Esophagus mucosa (tissue), 1 donor: ENCODE measurements around the gene STX4. TPM values are rescaled to one million over a fixed set of nuclear protein-coding genes. Genes with fewer than 3 reads are reported as not detected.

Source experiments
- ATAC-seq: fragments of 200-7000 bp; cut with Tn5 transposase; one replicate; pipeline ENCODE4 v1.9.1; 2020
- total RNA-seq: library from RNA; stranded (reverse); gene quantifications from one replicate; pipeline ENCODE4 v1.2.4, GENCODE V29; 2023
- donor health status: DM: yes; HTN: yes; CAD: no.

The STX4 gene
- total RNA-seq, 1 donor from 2014 or later: 42.8 TPM

DNA sequence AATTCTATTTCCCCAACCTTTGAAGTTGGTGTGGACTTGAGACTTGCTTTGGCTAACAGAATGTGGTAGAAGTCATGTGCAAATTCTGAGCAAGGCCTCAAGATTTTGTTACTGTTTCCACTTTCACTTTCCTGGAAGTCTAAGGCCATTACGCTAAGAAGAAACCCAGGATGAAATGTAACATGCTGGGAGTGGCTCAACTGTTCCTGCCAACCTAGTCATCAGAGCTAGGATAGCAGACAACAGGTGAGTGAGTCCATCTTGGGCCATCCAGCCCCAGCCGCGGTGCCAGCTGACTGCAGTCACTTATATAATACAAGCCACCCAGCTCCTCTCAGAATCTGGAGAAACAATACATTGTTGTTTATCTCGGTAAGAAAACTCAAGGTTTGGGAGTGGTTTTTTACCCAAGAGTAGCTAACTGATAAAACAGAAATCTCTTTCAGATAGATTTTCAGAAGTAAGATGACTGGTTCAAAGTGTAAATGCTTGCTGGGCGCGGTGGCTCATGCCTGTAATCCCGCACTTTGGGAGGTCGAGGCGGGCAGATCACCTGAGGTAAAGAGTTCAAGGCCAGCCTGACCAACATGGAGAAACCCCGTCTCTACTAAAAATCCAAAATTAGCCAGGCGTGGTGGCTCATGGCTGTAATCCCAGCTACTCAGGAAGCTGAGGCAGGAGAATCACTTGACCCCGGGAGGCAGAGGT, 10.7 kb upstream of the STX4 start:
- no peak for ATAC-seq

DNA sequence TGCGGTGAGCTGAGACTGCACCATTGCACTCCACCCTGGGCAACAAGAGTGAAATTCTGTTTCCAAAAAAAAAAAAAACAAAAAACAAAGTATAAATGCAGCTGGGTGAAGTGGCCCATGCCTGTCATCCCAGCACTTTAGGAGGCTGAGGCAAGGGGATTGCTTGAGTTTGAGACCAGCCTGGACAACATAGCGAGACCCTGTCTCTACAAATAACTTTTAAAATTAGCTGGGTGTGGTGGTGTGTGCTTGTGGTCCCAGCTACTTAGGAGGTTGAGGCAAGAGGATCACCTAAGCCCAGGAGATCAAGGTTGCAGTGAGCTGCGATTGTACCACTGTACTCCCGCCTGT, 10.1 kb upstream of the STX4 start:
- ATAC-seq: no peak

DNA sequence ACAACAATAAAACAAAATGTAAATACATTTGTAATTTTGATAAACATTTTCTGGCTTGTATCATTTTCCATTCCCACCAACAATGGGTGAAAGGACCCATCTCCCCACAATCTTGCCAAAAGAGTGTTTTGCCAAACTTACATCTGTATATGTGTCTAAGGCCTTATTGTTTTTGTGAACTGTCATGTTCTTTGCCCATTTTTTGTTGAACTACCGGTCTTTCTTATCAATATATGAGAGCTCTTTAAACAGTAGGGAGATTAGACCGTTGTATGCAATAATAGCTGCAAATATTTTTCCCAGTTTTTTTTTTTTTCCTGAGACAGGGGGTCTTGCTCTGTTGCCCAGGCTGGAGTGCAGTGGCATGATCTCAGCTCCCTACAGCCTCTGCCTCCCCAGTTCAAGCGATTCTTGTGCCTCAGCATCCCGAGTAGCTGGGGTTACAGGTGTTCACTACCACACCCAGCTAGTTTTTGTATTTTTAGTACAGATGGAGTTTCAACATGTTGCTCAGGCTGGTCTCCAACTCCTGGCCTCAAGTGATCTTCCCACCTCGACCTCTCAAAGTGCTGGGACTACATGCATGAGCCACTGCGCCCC, 9.6 kb upstream of the STX4 start:
- no peak for ATAC-seq

DNA sequence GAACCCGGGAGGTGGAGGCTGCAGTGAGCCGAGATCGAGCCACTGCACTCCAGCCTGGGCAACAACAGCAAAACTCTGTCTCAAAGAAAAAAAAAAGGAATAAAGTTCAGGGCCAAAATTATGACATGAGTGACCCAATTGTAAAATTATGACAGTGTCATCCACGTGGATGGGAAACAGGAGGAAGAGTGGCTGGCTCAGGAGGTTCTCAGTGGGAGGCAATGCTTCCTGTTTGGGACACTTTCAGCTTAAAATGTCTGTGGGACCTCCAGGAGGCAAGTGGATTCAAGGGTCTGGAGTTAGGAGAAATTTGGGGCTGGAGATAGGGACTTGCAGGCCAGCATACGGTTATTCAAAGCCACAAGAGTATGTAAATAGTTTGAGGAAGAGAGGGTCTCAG, 8.0 kb upstream of the STX4 start:
- no peak for ATAC-seq

DNA sequence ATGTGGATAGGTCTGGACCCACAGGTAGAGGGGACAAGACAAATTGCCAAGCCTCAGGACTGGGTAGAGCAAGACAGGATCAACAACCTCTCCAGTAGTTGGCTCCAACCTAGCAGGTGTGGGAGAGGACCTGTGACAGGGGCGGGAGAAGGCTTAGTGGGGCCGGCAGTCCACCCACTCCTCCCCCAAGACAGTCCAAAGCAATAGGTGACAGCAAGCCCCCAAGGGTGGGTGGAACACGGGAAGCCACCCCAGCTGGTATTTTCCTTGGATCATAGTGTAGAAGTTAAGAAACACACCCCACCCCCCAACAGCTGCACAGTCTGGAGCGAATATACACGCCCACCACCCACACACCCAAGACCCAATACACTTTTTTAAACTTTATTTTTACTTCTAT, 4.1 kb upstream of the STX4 start:
- ATAC-seq: no peak

DNA sequence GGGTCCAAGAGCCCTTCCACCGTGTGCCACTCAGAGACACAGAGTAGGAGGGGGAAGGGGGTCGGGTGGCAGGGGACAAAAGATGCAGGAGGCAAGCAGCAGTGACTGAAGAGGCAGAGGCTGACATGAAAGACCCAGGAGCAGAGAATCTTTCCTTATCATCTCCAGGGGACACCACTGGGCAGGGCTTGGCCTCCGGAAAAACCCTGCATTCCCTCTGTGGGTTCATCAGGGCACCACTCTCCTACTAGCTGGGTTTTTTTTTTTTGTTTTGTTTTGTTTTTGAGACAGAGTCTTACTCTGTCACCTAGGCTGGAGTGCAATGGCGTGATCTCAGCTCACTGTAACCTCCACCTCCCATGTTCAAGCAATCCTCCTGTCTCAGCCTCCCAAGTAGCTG, 2.1 kb upstream of the STX4 start:
- ATAC-seq: no peak

DNA sequence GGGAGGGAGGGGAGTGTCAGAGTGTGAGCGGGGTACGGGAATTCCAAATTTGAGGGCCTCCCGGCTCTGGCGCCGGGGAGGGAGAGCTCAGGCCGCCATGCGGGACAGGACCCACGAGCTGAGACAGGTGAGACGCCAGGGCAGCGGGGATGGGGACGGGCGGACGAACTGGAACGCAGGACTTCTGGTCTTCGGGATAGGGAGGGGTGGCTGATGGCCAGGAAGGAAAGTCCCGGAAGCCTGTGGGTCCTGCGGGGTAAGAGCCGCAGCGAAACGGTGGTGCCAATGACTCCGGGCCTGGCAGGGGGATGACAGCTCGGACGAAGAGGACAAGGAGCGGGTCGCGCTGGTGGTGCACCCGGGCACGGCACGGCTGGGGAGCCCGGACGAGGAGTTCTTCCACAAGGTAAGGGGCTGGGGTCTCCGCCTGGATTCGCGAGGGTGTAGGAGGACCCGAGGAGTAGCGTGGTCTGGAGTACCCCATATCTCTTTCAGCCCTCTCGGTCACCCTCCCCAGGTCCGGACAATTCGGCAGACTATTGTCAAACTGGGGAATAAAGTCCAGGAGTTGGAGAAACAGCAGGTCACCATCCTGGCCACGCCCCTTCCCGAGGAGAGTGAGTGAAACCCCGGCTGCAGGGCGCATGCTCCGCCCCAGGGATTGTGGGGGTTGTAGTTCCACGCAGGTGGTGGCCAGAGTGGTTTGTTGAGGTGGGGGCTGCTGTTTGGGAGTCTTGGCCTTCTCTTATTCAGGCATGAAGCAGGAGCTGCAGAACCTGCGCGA, 543 bp downstream of the STX4 start:
- ATAC-seq: peak; percentile 74

DNA sequence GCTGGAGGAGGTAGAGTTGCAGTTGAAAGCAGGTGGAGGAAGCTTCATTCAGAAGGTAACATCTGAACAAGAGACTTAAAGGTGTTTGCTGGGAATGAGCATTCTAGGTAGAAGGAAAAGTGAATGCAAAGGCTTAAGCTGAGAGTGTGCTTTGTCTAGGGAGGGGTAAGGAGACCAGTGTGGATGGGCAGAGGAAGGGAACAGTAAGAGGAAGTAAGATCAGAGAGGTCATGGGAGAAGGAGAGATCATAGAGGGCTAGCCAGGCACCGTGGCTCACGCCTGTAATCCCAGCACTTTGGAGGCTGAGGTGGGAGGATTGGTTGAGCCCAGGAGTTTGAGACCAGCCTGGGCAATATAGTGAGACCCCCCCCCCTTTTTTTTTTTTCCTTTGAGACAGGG, 3.3 kb downstream of the STX4 start:
- ATAC-seq: no peak

DNA sequence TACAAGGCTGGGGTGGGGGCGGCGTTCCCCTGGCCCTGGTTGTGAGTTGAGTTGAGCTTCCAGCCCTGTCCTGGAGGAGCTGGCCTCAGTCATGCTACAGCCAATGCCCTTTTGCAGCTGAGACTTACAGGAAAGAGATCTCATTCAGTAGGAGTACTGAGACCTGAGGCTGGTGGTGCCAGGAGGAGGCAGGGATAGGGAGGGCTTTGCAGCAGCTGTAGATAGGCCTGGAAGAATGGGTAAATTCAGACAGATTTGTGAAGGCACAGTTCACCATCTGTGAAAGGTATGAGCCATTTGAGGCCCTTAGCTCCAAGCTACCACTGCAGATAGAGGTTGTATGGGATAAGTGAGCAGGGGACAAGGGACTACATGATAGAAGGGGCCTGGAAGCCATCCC, 5.6 kb downstream of the STX4 start:
- ATAC-seq: no peak

DNA sequence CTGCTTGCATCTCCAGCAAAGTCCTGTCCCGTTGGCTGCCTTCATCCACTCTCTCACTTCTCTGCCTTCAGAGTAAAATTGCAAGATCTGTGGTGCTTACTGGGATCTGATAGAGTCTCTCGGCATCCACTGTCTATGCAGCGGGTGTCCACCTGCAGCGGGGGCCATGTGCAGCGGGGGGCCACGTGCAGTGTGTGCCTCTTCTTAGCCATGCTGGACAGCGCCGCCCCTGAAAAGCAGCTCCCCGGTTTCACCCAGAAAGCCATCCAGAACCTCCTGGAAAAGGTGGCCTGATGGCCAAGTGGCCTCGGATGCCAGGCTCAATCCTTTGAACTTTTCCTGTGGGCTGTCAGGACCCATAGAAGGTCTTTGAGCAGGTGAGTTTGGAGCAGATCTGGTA, 9.5 kb downstream of the STX4 start:
- ATAC-seq: no peak

DNA sequence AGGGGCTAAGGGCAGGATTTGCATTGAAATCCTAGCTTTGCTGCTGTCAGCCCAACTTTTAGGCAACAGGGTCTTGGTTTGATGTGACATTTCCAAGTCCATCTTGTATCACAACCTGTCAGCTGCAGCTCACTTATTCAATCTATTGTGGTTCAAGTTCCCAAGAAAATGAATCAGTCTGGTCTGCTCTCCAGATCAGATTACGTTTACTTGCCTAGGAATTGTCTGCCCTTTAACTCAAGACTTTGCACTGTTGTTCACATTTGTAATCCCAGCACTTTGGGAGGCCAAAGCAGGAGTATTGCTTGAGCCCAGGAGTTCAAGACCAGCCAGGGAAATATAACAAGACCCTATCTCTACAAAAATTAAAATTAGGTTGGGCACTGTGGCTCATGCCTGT, 10.0 kb downstream of the STX4 start:
- no peak for ATAC-seq

DNA sequence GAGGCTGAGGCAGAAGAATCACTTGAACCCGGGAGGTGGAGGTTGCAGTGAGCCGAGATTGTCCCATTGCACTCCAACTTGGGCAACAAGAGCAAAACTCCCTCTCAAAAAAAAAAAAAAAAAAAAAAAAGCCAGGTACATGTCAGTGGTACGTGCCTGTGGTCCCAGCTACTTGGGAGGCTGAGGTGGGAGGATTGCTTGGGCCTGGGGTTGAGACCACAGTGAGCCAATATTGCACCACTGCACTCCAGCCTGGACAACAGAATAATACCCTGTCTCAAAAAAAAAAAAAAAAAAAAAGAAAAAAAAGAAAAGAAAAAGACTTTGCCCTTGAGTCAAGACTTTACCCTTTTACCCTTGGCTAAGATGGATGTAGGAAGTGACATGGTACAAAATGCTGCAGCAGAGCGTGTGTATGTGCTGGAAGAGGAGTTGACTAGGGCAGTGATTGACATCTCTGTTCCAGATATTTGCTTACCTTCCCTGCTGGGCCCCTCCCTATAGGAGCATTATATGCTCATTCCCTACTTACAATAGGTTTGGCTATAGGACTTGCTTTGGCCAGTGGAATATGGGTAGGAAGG, 10.6 kb downstream of the STX4 start:
- no peak for ATAC-seq

DNA sequence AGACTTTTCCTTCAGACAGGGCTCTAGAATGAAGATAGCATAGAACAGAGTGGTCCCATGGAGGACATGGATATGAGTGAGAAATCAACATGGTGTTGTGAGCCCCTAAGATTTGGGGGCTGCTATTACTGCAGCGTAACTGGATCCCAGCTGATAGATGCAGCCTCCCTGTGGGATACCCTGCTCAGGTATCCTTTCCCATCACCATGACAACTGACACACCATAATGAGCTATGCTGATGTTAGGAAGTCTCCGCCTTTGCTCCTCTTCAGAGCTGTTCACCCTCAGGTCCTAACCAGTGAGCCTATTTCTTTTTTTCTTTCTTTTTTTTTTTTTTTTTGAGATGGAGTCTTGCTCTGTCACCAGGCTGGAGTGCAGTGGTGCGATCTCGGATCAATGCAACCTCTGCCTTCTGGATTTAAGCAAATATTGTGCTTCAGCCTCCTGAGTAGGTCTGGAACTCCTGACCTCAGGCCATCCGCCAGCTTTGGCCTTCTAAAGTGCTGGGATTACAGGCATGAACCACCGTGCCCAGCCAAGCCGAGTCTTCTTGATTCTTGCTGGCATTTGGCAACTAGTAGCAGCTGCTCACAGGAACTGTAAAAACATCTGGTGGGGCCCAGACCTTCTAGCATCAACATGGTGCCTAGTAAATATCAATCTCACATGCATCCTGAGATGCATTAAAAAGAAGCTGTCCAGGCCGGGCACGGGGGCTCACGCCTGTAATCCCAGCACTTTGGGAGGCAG, 17.1 kb downstream of the STX4 start:
- ATAC-seq: no peak

DNA sequence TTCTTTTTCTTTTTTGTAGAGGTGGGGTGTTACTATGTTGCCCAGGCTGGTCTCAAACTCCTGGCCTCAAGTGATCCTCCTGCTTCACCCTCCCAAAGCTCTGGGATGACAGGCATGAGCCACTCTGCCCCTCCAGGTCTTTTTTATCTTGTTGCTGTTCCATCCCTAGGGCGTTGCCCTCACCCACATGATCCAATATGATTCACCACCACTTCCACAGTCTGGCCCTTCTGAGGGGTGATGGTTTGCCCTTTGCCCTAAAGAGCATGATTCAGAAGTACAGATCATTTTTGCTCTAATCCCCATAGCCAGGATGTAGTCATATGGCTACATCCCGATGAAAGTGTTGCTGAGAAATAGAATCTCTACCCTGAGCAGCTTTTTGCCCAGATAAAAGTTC, 18.8 kb downstream of the STX4 start:
- ATAC-seq: peak; percentile 97

DNA sequence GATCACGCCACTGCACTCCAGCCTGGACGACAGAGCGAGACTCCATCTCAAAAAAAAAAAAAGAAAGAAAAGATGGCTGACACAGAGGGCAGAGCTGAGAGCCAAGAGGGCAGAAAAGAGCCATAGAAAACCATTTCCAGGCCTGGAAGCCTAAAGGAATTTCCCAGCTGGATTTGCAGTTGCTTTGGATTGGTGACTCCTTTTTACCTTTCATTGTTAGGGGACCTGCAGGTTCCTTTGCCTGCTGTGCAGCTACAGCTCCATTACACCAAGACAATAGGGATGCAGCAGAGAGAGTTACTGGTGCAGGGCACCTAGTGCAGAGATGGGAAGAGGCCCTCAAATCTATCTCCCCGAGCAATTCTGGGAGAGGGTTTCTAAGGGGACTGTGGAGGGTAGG, 22.3 kb downstream of the STX4 start:
- no peak for ATAC-seq

DNA sequence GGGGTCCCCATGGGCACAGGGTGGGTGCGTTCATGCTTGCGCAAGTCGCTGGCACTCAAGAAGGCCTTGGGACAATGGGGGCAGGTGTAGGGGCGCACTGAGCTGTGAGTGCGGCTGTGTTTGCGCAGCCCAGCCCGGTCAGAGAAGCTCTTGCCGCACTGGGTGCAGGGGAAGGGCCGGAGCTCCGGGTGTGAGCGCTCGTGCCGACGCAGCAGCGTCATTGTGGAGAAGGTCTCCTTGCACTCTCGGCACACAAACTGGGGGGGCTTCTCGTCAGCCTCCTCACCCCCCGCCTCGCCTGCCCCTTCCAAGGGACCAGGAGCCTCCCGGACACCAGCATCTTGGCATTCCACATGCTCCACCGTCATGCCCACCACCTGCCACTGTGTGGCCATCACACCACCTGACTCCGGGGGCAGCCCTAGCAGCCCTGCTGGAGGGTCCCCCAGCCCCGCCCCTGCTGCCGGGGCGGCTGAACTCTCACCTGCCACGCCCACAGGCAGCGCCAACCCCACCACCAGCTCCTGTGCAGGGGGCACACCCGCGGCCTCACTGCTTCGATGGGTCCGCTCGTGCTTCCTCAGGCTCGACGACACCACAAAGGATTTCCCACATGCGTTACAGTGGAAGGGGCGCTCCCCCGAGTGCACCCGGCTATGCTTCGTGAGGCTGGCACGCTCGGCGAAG, 27.9 kb downstream of the STX4 start:
- no peak for ATAC-seq

DNA sequence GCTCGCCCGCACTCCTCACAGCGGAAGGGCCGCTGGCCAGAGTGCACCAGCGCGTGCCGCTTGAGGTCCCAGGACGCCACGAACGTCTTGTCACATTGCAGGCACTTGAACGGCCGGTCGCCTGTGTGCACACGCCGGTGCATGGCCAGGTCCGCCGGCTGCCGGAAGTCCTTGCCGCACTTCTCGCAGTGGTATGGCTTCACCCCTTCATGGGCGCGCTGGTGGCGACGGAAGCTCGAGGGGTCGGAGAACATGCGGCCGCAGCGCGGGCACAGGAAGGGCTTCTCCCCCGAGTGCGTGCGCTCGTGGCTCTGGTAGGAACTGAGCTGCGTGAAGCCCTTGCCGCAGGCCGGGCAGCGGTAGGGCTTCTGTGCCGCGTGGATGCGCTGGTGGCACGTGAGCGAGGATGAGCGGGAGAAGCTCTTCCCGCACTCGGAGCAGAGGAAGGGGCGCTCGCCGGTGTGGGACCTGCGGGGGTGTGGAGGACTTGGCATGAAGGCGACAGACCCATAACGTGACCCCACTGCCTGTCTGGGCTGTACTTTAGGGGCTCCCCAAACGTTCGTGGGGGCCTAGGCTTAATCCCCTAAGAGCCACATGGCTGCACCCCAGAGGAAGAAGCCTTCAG, 28.6 kb downstream of the STX4 start:
- no peak for ATAC-seq

DNA sequence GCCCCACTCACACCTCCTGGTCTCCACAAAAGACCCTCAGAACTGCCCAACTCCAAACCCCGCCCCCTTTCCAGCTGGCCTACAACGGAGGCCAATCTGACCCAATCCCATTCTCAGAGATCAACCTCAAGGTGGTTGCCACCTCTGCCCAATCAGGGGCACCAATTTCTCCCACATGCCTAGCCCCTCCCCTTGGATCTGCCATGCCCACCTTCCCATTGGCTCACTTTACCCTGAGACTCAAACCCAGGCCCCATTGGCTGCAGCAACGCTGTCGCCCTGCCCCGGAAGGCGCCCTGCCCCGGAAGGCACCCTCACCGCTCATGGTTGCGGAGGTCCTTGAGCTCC, 30.1 kb downstream of the STX4 start:
- ATAC-seq: no peak

DNA sequence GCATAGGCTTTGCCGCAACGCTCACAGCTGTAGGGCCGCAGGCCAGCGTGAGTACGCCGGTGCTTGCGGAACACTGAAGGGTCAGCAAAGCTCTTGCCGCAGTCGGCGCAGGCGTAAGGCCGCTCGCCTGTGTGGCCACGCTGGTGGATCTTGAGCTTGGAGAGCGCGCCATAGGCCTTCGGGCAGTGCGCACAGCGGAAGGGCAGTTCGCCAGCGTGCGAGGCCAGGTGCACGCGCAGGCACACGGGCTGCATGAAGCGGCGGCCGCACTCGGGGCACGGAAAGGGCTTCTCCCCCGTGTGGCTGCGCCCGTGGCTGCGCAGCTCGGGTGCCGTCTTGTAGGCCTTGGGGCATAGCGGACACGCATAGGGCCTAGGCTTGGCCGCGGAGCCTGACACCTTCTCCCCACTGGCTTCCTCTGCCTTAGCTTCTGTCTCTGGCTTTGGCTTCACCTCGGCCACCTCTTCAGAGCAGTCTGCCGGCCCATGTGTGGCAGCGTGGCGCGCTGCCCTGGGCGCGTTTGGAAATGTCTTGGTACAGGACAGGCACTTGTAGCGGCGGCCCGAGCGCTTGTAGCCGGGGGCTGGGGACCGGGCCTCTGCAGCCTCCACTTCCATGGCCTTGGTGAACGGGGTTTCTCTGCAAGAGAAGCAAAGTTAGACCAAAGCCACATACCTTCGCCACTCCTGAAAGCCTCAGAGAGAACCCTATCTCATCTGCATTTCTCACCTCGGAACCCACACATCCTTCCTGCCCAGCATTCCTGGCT, 30.7 kb downstream of the STX4 start:
- ATAC-seq: peak; percentile 30

DNA sequence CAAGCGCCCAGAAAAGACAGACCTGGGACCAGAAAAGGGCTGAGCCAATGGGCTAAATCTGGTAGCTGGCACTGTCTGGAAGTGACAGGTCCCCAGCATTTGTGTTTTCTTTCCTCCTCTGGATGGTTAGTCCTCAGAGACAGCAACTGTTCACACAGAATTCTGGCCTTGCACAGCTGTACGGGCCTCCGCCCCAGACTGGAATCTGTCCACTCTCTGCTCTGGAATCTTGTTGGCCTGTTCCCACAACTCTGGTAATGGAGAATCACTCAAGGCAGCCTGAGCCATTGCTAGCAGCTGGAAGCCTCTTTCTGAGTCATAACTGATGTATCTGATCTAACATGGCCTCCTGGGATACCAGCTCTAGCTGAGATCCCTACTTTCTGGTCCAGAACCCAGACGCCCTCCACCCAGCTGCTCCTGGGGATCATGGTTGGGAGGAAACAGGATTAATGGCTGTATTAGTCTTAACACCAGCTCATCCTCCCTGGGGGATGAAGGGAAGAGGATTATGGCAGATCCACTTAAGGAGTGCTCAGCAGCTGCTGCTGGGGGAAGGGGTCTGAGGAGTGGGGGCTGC, 31.6 kb downstream of the STX4 start:
- ATAC-seq: peak; percentile 27

DNA sequence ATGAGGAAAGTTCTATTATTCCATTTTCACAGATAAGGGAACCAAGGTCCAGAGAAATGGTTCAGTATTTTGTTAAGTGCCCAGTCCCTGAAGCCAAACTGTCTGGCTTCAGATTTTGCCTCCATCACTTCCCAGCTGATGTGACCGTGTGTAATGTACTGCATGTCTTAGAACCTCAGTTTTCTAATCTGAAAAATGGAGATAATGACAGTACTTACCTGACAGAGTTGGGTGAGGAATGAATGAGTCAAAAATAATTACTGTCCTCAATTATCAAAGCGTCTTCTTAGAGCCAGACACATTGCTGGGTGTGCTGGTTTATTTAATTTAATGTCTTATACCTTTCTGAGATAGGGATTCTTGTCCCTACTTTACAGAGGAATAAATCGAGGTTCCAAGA, 34.0 kb downstream of the STX4 start:
- no peak for ATAC-seq
